Measurements from ENCODE around the gene GPC6.

The GPC6 gene

GRCh38 chr13:94345374-94346195 lies 1119.0 kb downstream of the GPC6 start:
- no peak for DNase-seq (ENCODE audit: extremely low spot score)
- POLR2A ChIA-PET = interaction anchor here (0.6 kb wide), 1 partner anchor 49 kb away, joined by 3 read pairs; no protein-coding TSS in a partner anchor
- TF ChIP-seq TARDBP (IDR thresholded peaks at IDR 0.05) (no peak), SP1 (IDR thresholded peaks at IDR 0.05) (no peak), ARNT (IDR thresholded peaks at IDR 0.05) (no peak), HDGF (IDR thresholded peaks at IDR 0.05; ENCODE audit: borderline replicate concordance) (no peak), CTBP1 (IDR thresholded peaks at IDR 0.05; ENCODE audit: borderline replicate concordance) (no peak), BHLHE40 (IDR thresholded peaks at IDR 0.05; ENCODE audit: borderline replicate concordance) (no peak), ZNF384 (IDR thresholded peaks at IDR 0.05) (no peak), FOXA1 (IDR thresholded peaks at IDR 0.05) (no peak), ELF4 (IDR thresholded peaks at IDR 0.05) (no peak), NFRKB (IDR thresholded peaks at IDR 0.05) (no peak), LEF1 (IDR thresholded peaks at IDR 0.05; ENCODE audit: borderline replicate concordance) (no peak), FOXM1 (IDR thresholded peaks at IDR 0.05; ENCODE audit: borderline replicate concordance) (no peak)
- TF ChIP-seq, protein P1, sequence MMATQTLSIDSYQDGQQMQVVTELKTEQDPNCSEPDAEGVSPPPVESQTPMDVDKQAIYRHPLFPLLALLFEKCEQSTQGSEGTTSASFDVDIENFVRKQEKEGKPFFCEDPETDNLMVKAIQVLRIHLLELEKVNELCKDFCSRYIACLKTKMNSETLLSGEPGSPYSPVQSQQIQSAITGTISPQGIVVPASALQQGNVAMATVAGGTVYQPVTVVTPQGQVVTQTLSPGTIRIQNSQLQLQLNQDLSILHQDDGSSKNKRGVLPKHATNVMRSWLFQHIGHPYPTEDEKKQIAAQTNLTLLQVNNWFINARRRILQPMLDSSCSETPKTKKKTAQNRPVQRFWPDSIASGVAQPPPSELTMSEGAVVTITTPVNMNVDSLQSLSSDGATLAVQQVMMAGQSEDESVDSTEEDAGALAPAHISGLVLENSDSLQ (IDR thresholded peaks at IDR 0.05) = no peak
- CTCF ChIA-PET = no interaction called here

DNA sequence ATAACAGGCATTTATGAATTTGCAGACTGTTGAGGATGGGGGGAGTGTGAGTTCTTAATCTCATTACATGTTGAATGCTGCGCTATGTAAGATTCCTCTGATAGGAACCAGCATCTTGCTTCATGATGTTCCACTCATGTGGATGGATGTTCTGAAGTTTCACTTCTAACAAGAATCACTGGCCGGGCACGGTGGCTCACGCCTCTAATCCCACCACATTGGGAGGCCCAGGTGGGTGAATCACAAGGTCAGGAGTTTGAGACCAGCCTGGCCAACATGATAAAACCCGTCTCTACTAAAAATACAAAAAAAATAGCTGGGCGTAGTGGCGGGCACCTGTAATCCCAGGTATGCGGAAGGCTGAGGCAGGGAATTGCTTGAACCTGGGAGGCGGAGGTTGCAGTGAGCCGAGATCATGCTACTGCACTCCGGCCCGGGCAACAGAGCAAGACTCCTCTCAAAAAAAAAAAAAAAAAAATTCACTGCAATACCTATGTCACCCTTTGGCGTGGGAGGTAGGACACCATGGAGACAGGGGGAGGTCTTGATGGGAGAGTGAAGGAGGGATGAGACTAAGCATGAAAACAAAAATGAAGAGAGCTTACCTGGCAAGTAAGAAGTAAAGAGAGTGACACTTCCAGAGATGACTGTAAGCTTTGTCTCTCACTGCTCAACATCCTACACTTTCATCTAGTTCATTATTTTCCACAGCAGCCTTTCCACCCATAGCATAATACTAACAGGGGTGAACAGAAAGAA lies 1119.8 kb downstream of the GPC6 start:
- TF ChIP-seq LEF1 (IDR thresholded peaks at IDR 0.05; ENCODE audit: borderline replicate concordance) (no peak), TARDBP (IDR thresholded peaks at IDR 0.05) (no peak), FOXK2 (IDR thresholded peaks at IDR 0.05) (no peak), L3MBTL2 (conservative IDR thresholded peaks at IDR 0.05) (no peak), HDGF (IDR thresholded peaks at IDR 0.05; ENCODE audit: borderline replicate concordance) (no peak)
- TF ChIP-seq, protein P1 (IDR thresholded peaks at IDR 0.05) = no peak
- ChIA-PET POLR2A (no interaction called here), CTCF (no interaction called here)
- no peak for DNase-seq (ENCODE audit: extremely low spot score)

DNA sequence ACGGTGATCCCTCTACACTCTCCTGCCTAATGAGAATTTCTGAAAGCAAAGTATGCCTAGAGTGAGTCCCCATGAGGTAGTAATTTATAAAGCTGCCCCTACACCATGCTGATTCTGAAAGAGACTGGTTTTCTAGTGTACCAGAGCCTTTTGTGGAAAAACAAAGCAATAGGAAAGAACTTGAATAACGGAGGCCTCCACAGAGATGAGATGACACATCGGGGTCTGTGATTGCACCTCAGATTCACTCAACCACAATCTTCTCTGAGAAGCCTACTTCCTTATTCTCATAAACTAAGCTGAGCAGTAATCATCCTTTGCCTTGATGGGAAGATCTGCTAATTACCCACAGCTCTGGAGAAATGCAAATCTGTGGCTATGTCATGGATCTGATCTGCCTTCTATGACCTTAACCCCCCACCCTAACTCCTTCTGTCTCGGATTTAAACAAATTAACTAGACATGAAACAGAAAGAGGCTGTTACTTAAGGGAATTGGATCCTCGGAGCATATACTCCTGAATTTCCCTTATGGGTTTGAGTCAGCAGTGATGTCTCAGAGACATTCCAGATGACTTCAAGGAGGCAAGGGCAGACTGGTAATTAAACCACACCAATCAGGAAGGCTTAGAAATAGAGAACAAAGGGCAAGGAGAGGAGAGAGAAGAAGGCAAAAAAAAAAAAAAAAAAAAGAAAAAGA lies 1124.8 kb downstream of the GPC6 start:
- POLR2A ChIA-PET = no interaction called here
- CTCF ChIA-PET = interaction anchor here (0.5 kb wide), 1 partner anchor 11 kb away, joined by 3 read pairs; no protein-coding TSS in a partner anchor
- no peak for TF ChIP-seq FOXA1 (IDR thresholded peaks at IDR 0.05)
- TF ChIP-seq SP1 (IDR thresholded peaks at IDR 0.05) = no peak
- TF ChIP-seq HDGF (IDR thresholded peaks at IDR 0.05; ENCODE audit: borderline replicate concordance) = no peak
- no peak for TF ChIP-seq ELF4 (IDR thresholded peaks at IDR 0.05)
- TF ChIP-seq ZNF384 (IDR thresholded peaks at IDR 0.05) = no peak
- TF ChIP-seq LEF1 (IDR thresholded peaks at IDR 0.05; ENCODE audit: borderline replicate concordance) = no peak
- TF ChIP-seq ARNT (IDR thresholded peaks at IDR 0.05) = no peak
- no peak for TF ChIP-seq CTBP1 (IDR thresholded peaks at IDR 0.05; ENCODE audit: borderline replicate concordance)
- TF ChIP-seq, protein P1 (IDR thresholded peaks at IDR 0.05) = no peak
- no peak for TF ChIP-seq NFRKB (IDR thresholded peaks at IDR 0.05)
- TF ChIP-seq FOXM1 (IDR thresholded peaks at IDR 0.05; ENCODE audit: borderline replicate concordance) = no peak
- TF ChIP-seq SUZ12 (IDR thresholded peaks at IDR 0.05) = no peak
- no peak for TF ChIP-seq BHLHE40 (IDR thresholded peaks at IDR 0.05; ENCODE audit: borderline replicate concordance)
- no peak for TF ChIP-seq TARDBP (IDR thresholded peaks at IDR 0.05)
- no peak for TF ChIP-seq L3MBTL2 (conservative IDR thresholded peaks at IDR 0.05)
- TF ChIP-seq FOXK2 (IDR thresholded peaks at IDR 0.05) = no peak
- DNase-seq (ENCODE audit: extremely low spot score) = no peak

DNA sequence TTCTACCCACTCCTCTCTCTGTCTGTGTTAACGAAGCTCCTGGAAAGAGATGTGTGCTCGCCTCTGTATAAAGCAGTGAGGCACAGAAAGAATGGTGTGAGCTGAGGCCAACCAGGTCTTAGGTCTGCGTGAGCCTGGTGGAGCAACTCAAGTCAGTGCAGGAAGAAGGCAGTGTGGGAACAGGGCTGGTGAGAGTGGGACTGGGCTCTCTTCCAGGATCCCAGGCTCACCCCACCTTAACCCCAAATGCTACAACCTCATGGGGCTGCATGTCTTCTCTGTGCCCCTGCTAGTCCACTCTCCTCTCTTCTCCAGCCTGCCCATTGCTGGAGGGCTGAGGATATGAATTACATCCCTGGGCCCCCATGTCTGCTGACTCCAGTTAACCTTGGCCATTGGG lies 1125.5 kb downstream of the GPC6 start:
- CTCF ChIA-PET = no interaction called here
- POLR2A ChIA-PET = no interaction called here
- no peak for TF ChIP-seq HDGF (IDR thresholded peaks at IDR 0.05; ENCODE audit: borderline replicate concordance)
- no peak for TF ChIP-seq SP1 (IDR thresholded peaks at IDR 0.05)
- no peak for TF ChIP-seq NFRKB (IDR thresholded peaks at IDR 0.05)
- no peak for TF ChIP-seq FOXA1 (IDR thresholded peaks at IDR 0.05)
- TF ChIP-seq BHLHE40 (IDR thresholded peaks at IDR 0.05; ENCODE audit: borderline replicate concordance) = no peak
- TF ChIP-seq L3MBTL2 (conservative IDR thresholded peaks at IDR 0.05) = no peak
- no peak for TF ChIP-seq ZNF384 (IDR thresholded peaks at IDR 0.05)
- no peak for TF ChIP-seq LEF1 (IDR thresholded peaks at IDR 0.05; ENCODE audit: borderline replicate concordance)
- TF ChIP-seq CTBP1 (IDR thresholded peaks at IDR 0.05; ENCODE audit: borderline replicate concordance) = no peak
- no peak for TF ChIP-seq SUZ12 (IDR thresholded peaks at IDR 0.05)
- DNase-seq (ENCODE audit: extremely low spot score) = no peak

DNA sequence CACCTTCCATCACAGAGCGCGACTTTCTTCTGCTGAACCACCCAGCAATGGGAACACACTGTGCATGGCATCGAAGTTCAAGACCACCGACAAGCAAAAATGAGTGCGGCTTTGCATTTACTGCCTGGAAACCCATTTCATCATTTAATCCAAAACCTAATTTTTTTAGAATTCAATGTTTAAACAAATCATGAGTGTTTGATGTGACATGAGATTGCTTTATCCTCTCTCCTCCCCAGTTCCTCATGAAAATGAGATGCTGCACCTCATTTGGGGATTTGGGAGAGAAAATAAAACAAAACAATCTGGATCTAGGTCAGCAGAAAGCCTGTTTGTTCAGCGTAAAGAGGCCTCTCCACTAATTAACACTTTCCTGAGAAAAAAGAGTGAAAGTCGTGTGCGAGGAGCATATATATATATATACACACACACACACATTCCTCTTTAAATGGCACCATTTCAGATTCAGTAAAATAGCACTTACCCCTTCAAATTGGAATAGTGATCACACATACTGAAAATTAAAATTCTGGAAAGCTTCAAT lies 1126.6 kb downstream of the GPC6 start:
- ChIA-PET CTCF (no interaction called here), POLR2A (no interaction called here)
- no peak for DNase-seq (ENCODE audit: extremely low spot score)
- no peak for TF ChIP-seq FOXM1 (IDR thresholded peaks at IDR 0.05; ENCODE audit: borderline replicate concordance)
- no peak for TF ChIP-seq L3MBTL2 (conservative IDR thresholded peaks at IDR 0.05)
- no peak for TF ChIP-seq BHLHE40 (IDR thresholded peaks at IDR 0.05; ENCODE audit: borderline replicate concordance)
- TF ChIP-seq, protein P1 (IDR thresholded peaks at IDR 0.05) = no peak
- no peak for TF ChIP-seq FOXA1 (IDR thresholded peaks at IDR 0.05)
- TF ChIP-seq NFRKB (IDR thresholded peaks at IDR 0.05) = no peak
- no peak for TF ChIP-seq SP1 (IDR thresholded peaks at IDR 0.05)
- no peak for TF ChIP-seq ELF4 (IDR thresholded peaks at IDR 0.05)
- no peak for TF ChIP-seq TARDBP (IDR thresholded peaks at IDR 0.05)
- TF ChIP-seq SUZ12 (IDR thresholded peaks at IDR 0.05) = no peak
- no peak for TF ChIP-seq ARNT (IDR thresholded peaks at IDR 0.05)
- TF ChIP-seq FOXK2 (IDR thresholded peaks at IDR 0.05) = no peak
- no peak for TF ChIP-seq LEF1 (IDR thresholded peaks at IDR 0.05; ENCODE audit: borderline replicate concordance)
